KMS-11 (cell line): Measurements from ENCODE around the gene ERC2.

Experiments used
- H2AFZ ChIP-seq: fragments of 200-600 bp; sonication (generic); 2 replicates; pipeline ENCODE4 v1.6.1; 2016; ENCODE audit warnings: antibody characterized with exemption, mixed run types, low read depth
- H3K27ac ChIP-seq: fragments of 200-600 bp; sonication (generic); 2 replicates; pipeline ENCODE4 v1.6.1; 2016; ENCODE audit warnings: mild to moderate bottlenecking, mixed run types
- H3K27me3 ChIP-seq: fragments of 200-600 bp; sonication (generic); 2 replicates; pipeline ENCODE4 v1.6.1; 2017; ENCODE audit warnings: mild to moderate bottlenecking, low read depth, mixed run types, moderate library complexity; ENCODE audit not compliant: insufficient read depth
- H3K36me3 ChIP-seq: fragments of 200-600 bp; sonication (generic); 2 replicates; pipeline ENCODE4 v1.6.1; 2017; ENCODE audit warnings: mild to moderate bottlenecking, mixed run types; ENCODE audit not compliant: insufficient read depth
- H3K4me1 ChIP-seq: fragments of 200-600 bp; sonication (generic); 2 replicates; pipeline ENCODE4 v1.6.1; 2016; ENCODE audit warnings: mild to moderate bottlenecking, low read depth, mixed run types; ENCODE audit not compliant: poor library complexity, severe bottlenecking
- H3K4me2 ChIP-seq: fragments of 200-600 bp; sonication (generic); 2 replicates; pipeline ENCODE4 v1.7.0; 2016; ENCODE audit warnings: mild to moderate bottlenecking, mixed run types
- H3K4me3 ChIP-seq: fragments of 200-600 bp; sonication (generic); IDR thresholded peaks from 2 replicates; pipeline ENCODE4 v1.6.1; 2017; ENCODE audit warnings: low read depth, low read length, mixed read lengths; ENCODE audit not compliant: insufficient read depth
- H3K79me2 ChIP-seq: fragments of 200-600 bp; sonication (generic); 2 replicates; pipeline ENCODE4 v1.6.1; 2016; ENCODE audit warnings: low read depth, mixed run types; ENCODE audit not compliant: insufficient read depth
- H3K9ac ChIP-seq: fragments of 200-600 bp; sonication (generic); 2 replicates; pipeline ENCODE4 v1.6.1; 2016; ENCODE audit warnings: mild to moderate bottlenecking, mixed run types
- H4K20me1 ChIP-seq: fragments of 200-600 bp; sonication (generic); 2 replicates; pipeline ENCODE4 v1.6.1; 2016; ENCODE audit warnings: mild to moderate bottlenecking, mixed run types; ENCODE audit not compliant: insufficient read depth
- CTCF ChIP-seq: fragments of 200-600 bp; sonication (generic); conservative IDR thresholded peaks from 2 replicates; pipeline ENCODE4 v1.6.1; 2017; ENCODE audit warnings: low read depth, mild to moderate bottlenecking, antibody characterized with exemption, low read length, moderate library complexity, mixed read lengths

ERC2 gene

GRCh38 chr3:55467099-55467498 lies 1001.2 kb downstream of the ERC2 start:
- Histone ChIP-seq H4K20me1 (no peaks in the 10 kb centered on the region), H2AFZ (no peak overlapping the region), H3K27ac (no peak overlapping the region), H3K9ac (no peak overlapping the region), H3K4me2 (no peak overlapping the region), H3K27me3 (no peaks in the 10 kb centered on the region), H3K4me1 (no peaks in the 10 kb centered on the region), H3K36me3 (no peaks in the 10 kb centered on the region), H3K4me3 (no peak overlapping the region), H3K79me2 (no peaks in the 10 kb centered on the region)
- TF ChIP-seq CTCF = no peak

- Histone ChIP-seq H3K27ac (no peak overlapping the region), H3K36me3 (no peaks in the 10 kb centered on the region), H3K27me3 (no peaks in the 10 kb centered on the region), H3K4me1 (no peaks in the 10 kb centered on the region), H3K4me3 (no peak overlapping the region), H4K20me1 (no peaks in the 10 kb centered on the region), H3K79me2 (no peaks in the 10 kb centered on the region), H2AFZ (no peak overlapping the region), H3K4me2 (no peak overlapping the region), H3K9ac (no peak overlapping the region)
- no peak for TF ChIP-seq CTCF
Observed at GRCh38 chr3:55466526-55466925, 1001.7 kb downstream of the ERC2 start.

- Histone ChIP-seq H3K79me2 (no peaks in the 10 kb centered on the region), H3K27ac (no peak overlapping the region), H3K36me3 (no peaks in the 10 kb centered on the region), H4K20me1 (no peaks in the 10 kb centered on the region), H3K4me3 (no peak overlapping the region), H3K27me3 (no peaks in the 10 kb centered on the region), H3K9ac (no peak overlapping the region), H2AFZ (no peak overlapping the region), H3K4me2 (no peak overlapping the region), H3K4me1 (no peaks in the 10 kb centered on the region)
- TF ChIP-seq CTCF = no peak
Observed at GRCh38 chr3:55461896-55462295, 1006.4 kb downstream of the ERC2 start.

- Histone ChIP-seq H3K4me1 (no peaks in the 10 kb centered on the region), H3K27ac (no peak overlapping the region), H4K20me1 (no peaks in the 10 kb centered on the region), H3K27me3 (no peaks in the 10 kb centered on the region), H3K9ac (no peak overlapping the region), H3K4me2 (no peak overlapping the region), H2AFZ (no peak overlapping the region), H3K36me3 (no peaks in the 10 kb centered on the region), H3K4me3 (no peak overlapping the region), H3K79me2 (no peaks in the 10 kb centered on the region)
- TF ChIP-seq CTCF = no peak
Observed at GRCh38 chr3:55459838-55460237, 1008.4 kb downstream of the ERC2 start.
